Motor neuron (in vitro differentiated cells): ENCODE measurements around the gene COTL1. TPM values are rescaled to one million over a fixed set of nuclear protein-coding genes. Genes with fewer than 3 reads are reported as not detected.
A peak's percentile ranks its signal among the peaks of the same experiment; 100 is the strongest.

Source experiments
- ATAC-seq, 8 experiments: fragments of 200-7000 bp; cut with Tn5 transposase; replicated peaks in 6 of 8; 2 replicates each; pipeline ENCODE4 v1.8.0; 2021; ENCODE audit warnings: mild to moderate bottlenecking in 8 of 8, moderate library complexity in 8 of 8
- H3K27ac ChIP-seq, 2 donors: fragments of 250-450 bp; sonication (Bioruptor Pico); 2 replicates each; pipeline ENCODE4 v1.9.0; 2021; ENCODE audit warnings: antibody characterized with exemption in 2 of 2, mild to moderate bottlenecking in 2 of 2, moderate library complexity in 1 of 2
- H3K4me1 ChIP-seq, 2 donors: fragments of 250-450 bp; sonication (Bioruptor Pico); replicated peaks in 1 of 2; 2 replicates each; pipeline ENCODE4 v1.6.1; 2021; ENCODE audit warnings: antibody characterized with exemption in 2 of 2, mild to moderate bottlenecking in 2 of 2, moderate library complexity in 1 of 2
- H3K4me3 ChIP-seq, 5 donors: fragments of 250-450 bp; sonication (Bioruptor Pico); 2 replicates each; pipeline ENCODE4 v1.9.0; 2021; ENCODE audit warnings: antibody characterized with exemption in 5 of 5, mild to moderate bottlenecking in 5 of 5, moderate library complexity in 4 of 5
- WGBS, 10 experiments: fragments of 450-650 bp; shearing (Covaris generic); methylation state at CpG; one replicate each; pipeline ENCODE4 v1.0.0; 2022; 5-methylcytosine and 5-hydroxymethylcytosine counted together
- in situ Hi-C, 9 experiments: fragments of 400-800 bp; cut with MboI; loops; one replicate each; pipeline ENCODE4 v1.15.0; 2021; ENCODE audit warnings: low sequenced_read_pairs in 9 of 9, low pct_unique_long_range_greater_than_20kb in 2 of 9; ENCODE audit not compliant: unreplicated experiment in 9 of 9
- total RNA-seq, 8 experiments: library from RNA; unstranded; fragments of 300-600 nt; gene quantifications; 2 replicates each; pipeline versions ENCODE4 v1.2.3 to v1.2.4, GENCODE V29; 2022

The COTL1 gene
- total RNA-seq, 8 experiments from 2014 or later, result 9.3 to 710 (median 111) TPM

DNA sequence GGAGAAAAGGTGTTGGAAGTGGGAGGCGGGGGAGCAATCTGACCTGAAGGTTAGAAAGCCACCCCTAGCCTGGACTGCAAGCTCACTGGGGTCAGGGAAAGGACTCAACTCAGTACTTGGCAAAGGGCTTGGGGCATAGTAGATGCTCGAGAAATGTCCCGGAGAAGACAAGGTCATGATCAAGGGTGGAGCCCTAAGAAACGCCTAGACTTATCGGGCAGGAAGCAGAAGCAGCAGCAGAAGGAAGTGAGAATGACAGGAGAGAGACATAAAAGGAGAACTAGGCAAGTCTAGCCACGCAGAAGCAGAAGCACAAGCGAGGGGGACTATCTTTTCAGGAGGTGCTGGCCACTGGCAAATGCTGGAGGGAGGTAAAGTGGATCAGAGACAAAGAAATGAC lies 10.2 kb downstream of the COTL1 start:
- ATAC-seq, result no peak
- Histone ChIP-seq H3K4me3 (no peak overlapping the region), H3K27ac (no peak overlapping the region), H3K4me1 (peaks cover 32 to 34% of the 10 kb centered on the region in 2 donors)
- WGBS, 10 experiments, result 81 to 100% (median 95%) methylated on average over 3 to 7 of the region's 7 CpGs; no CpG with 5 or more reads in 1 of the 10 experiments
- in situ Hi-C loops, result loop anchor here in 6 of 9 experiments (25.0 kb wide), 1 partner anchor 95 kb away; the partner anchor contains the start of gene MEAK7 (in 6 of the 6)

DNA sequence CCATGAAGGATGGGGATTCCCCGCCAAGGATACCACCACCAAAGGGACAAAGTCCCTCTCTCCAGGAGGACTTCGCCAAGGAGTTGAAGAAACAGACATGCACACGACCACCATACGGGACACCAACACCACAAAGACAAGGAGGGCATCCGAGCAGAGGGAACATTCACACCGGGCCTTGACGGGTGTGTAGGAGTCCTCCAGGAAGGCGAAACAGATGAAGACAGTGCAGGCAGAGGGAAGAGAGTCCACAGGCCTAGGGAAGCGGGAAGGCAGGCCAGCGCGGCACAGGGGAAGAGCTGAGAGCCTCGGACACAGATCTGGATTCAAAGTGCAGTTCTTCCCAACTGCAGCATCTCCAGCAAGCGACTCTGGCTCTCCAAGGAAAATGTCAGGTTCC lies 10.8 kb downstream of the COTL1 start:
- ATAC-seq, result no peak
- 86 to 100% (median 100%) methylated on average over 1 to 2 of the region's 13 CpGs; no CpG with 5 or more reads in 4 of the 10 experiments for WGBS, 10 experiments
- no peak overlapping the region for H3K27ac ChIP-seq
- H3K4me1 ChIP-seq, result peaks cover 33 to 37% of the 10 kb centered on the region in 2 donors
- no peak overlapping the region for H3K4me3 ChIP-seq
- in situ Hi-C loops, result loop anchor here in 6 of 9 experiments (25.0 kb wide), 1 partner anchor 95 kb away; the partner anchor contains the start of gene MEAK7 (in 6 of the 6)

DNA sequence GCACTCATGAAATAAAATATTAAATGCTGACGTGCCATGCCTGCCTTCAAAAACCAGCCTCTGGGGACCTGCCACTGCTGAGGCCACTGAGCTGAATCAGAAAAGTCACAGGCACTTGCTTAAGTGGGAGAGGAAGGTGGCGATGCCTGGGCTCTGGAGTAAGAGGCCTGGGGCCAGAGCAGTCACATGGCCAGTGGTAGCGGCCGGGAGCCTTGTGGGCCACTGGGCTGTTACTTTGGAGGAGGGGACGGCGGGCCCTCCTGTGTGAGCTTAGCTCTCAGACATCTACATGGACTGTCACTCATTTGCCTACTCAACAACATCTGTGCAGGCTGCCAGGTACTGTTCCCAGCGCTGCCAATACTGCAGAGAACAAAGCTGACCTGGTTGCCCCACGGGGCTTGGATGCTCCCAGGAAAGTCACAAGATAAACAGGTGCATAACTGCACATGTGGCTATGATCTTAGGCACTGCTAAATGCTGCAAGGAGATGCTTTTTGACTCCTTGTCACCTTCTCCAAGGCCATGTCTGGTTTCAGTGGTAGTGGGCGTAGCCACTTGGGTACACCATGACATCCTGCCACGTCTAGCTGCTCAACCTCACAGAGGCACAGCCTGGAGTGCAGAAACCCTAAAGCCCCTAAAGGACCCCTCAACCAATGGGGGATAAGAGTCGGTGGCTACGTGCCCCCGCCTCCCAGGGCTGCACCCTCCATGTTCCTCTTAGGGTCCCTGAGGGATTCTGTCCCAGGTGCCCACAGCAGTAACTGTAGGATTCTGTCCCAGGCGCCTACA lies 11.6 kb downstream of the COTL1 start:
- Histone ChIP-seq H3K27ac (peak overlapping the region in 1 of 2 donors; percentile 20), H3K4me3 (no peak overlapping the region), H3K4me1 (peaks cover 35 to 40% of the 10 kb centered on the region in 2 donors)
- ATAC-seq, result no peak
- in situ Hi-C loops, result loop anchor here in 6 of 9 experiments (25.0 kb wide), 1 partner anchor 94 kb away; the partner anchor contains the start of gene MEAK7 (in 6 of the 6)
- WGBS, 10 experiments, result 80 to 100% (median 86%) methylated on average over 1 to 5 of the region's 14 CpGs; no CpG with 5 or more reads in 3 of the 10 experiments

DNA sequence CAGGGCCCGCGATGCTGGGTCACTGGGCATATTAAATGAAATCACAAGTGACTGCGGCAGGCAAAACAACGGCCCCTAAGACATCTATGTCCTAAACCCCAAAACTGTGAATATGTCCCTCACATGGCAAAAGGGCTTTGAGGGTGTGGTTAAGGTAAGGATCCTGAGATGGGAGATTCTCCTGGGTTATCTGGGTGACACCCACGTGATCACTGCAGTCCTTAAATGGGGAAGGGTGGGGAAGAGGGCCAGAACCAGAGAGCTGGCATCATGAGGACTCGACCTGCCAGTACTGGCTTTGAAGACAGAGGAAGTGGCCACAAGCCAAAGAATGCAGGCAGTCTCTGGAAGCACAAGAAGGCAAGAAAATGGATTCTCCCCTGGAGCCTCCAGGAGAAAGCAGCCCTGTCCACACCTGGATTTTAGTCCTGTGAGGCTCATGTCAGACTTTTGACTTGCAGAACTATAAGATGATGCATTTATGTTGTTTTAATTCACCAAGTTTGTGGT lies 12.5 kb downstream of the COTL1 start:
- no peak for ATAC-seq
- H3K27ac ChIP-seq, result peak overlapping the region; percentile 71 to 79
- H3K4me3 ChIP-seq, result no peak overlapping the region
- WGBS, 10 experiments, result 40 to 100% (median 85%) methylated on average over 1 to 3 of the region's 6 CpGs; no CpG with 5 or more reads in 4 of the 10 experiments
- peaks cover 43 to 47% of the 10 kb centered on the region in 2 donors for H3K4me1 ChIP-seq
- in situ Hi-C loops, result loop anchor here in 6 of 9 experiments (25.0 kb wide), 1 partner anchor 93 kb away; the partner anchor contains the start of gene MEAK7 (in 6 of the 6)

DNA sequence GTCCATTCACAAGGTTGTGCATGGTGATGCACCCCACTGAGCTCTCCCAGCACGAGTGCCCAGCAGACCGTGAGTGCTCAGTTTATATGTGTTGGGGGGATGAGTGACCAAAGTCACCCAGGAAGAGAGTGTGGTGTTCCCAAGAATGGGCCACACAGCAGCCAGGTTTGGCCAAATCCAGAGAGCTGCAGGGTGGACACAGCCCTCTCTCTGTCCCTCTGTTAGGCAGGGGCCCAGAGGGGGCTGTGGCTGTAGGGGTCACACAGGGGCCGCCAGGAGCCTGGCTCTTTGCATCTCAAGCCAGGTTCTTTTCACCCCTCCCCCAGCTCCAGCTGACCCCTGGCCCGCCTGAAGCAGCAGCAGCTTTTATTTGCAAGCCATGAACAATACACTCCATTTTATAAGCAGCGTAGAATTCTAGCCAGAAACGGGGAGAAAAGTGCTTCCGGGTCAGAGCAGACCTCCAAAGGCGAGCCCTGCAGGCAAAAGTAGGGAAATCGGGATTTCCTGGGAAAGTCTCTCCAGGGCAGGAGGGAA lies 13.3 kb downstream of the COTL1 start:
- Histone ChIP-seq H3K27ac (peak overlapping the region; percentile 71 to 79), H3K4me1 (peaks cover 52 to 54% of the 10 kb centered on the region in 2 donors), H3K4me3 (no peak overlapping the region)
- in situ Hi-C loops, result loop anchor here in 6 of 9 experiments (25.0 kb wide), 1 partner anchor 92 kb away; the partner anchor contains the start of gene MEAK7 (in 6 of the 6)
- peak in 4 of 8 experiments; percentile 4 to 12 (median 10) for ATAC-seq
- 0 to 6% methylated on average over 3 to 6 of the region's 9 CpGs; no CpG with 5 or more reads in 8 of the 10 experiments for WGBS, 10 experiments

DNA sequence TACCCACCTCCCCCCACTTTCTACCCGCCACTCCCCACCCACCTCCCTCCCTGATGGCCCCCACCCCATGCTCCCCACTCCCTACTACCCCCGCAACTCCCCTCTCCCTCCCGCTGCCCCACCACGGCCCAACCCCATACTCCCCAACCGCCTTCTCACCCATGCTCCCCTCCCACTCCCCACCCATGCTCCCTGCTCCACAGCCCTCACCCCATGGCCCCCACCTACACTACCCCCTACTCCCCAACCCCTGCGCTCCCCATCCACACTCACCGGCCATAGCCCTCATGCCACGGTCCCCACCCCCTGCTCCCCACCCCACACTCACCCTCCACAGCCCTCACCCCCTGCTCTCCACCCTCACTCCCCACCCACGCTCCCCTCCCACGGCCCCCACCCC lies 13.9 kb downstream of the COTL1 start:
- Histone ChIP-seq H3K27ac (peak overlapping the region; percentile 74 to 75), H3K4me3 (no peak overlapping the region), H3K4me1 (peaks cover 56 to 58% of the 10 kb centered on the region in 2 donors)
- no peak for ATAC-seq
- WGBS, 10 experiments, result no CpG with 5 or more reads among the region's 10 CpGs
- in situ Hi-C loops, result loop anchor here in 6 of 9 experiments (25.0 kb wide), 1 partner anchor 92 kb away; the partner anchor contains the start of gene MEAK7 (in 6 of the 6)

DNA sequence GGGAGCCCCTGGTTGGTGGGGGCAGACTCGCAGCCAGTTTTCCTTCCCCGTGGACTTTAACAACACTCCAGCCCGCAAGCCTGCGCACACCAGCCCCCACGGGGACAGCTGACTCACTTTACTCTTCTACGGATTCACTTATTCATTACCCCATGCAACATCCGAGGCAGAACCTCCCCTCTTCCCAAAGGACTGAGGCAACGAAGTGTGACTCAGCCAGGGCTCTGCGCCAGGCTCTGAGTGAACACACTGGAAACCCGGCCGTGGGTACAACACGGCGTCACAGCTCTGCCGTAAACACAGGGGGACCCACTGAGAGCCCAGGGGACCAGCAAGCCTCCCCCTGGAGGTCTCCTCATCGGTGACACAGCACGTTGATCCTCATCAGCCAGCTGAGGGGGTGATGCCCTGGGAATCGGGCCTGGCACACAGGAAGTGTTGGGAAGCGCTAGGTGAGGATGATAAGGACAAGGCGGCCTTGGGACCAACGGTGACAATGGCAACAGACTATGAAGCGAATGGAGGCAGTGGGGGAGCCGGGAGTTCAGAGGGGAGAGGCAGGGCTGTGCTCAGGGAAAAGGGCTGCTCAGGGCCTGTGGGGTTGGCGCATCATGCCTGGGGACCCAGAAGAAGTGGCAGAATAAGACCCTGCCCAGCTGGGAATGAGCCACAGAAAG lies 14.6 kb downstream of the COTL1 start:
- in situ Hi-C loops, result loop anchor here in 6 of 9 experiments (25.0 kb wide), 1 partner anchor 91 kb away; the partner anchor contains the start of gene MEAK7 (in 6 of the 6)
- 3 to 42% (median 21%) methylated on average over 2 to 6 of the region's 23 CpGs; no CpG with 5 or more reads in 6 of the 10 experiments for WGBS, 10 experiments
- ATAC-seq, result peak; percentile 43 to 91 (median 73)
- Histone ChIP-seq H3K4me1 (peaks cover 61 to 64% of the 10 kb centered on the region in 2 donors), H3K4me3 (no peak overlapping the region), H3K27ac (peak overlapping the region; percentile 74 to 75)

DNA sequence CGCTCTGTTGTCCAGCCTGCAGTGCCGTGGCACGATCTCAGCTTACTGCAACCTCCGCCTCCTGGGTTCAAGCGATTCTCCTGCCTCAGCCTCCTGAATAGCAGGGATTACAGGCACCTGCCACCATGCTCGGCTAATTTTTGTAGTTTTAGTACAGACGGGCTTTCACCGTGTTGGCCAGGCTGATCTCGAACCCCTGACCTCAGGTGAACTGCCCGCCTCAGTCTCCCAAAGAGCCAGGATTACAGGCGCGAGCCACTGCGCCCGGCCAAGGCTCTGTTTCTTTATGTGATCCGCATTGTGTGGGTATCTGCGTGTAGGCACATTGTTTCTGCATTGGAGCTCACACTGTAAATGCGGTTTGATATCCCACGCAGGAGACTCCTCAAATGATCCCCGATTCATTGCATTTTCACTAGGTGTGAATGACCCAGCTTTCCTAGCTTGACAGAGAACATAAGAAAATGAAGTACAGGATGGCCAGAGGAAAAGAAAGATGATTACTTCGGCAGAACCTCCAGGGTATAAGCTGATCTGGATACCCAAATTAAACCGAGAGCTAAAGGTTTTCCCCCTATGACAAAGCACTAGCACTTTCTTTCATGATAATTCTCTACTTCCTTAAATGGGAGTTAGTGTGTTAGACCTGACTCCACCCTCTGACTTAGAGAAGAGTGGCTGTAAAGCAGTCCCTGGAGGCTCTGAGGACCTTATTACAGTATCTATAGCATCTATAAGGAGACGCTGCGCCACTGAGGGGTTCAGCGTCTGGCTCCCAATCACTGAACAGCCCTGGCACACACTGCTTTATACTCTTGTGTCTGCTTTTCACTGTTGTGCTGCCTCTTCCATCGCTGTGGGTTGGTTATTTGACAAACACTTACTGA lies 17.3 kb downstream of the COTL1 start:
- peak in 3 of 8 experiments; percentile 8 to 47 (median 14) for ATAC-seq
- WGBS, 10 experiments, result 0 to 96% (median 61%) methylated on average over 1 to 16 of the region's 25 CpGs
- Histone ChIP-seq H3K27ac (peak overlapping the region; percentile 0 to 59), H3K4me1 (peaks cover 73 to 78% of the 10 kb centered on the region in 2 donors), H3K4me3 (no peak overlapping the region)
- in situ Hi-C loops, result loop anchor here in 6 of 9 experiments (25.0 kb wide), 1 partner anchor 88 kb away; the partner anchor contains the start of gene MEAK7 (in 6 of the 6)

DNA sequence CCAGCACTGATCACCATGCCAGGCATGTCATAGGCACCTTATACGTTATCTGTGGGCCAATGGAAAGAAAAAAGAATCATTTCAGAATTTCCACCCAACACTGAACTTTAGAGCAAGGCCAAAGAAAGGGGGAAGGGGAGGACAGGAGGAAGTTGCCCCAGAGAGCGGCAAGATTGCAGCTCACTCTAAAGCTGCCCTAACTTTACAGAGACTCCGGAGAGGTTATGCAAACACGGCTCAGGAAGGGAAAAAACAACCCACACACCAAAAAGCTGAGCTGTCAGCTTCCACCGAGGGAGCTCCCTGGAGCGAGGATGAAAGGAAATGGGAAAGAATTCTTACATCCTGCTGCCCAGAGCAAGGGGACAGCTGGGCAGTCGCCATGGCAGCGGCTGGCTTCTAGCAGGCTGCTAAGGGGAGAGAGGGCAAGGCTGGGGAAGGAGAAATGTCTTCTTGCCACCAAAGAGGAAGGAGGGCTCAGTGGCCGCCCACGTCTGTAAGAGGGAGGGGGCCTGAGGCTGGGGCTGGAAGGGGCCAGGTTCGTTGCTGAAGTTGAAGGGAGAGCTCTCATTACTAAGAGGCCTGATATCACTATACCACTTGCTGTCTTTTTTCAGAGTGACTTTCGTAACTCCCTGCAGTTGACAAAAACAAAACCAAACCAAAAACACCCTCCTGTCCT lies 18.2 kb downstream of the COTL1 start:
- in situ Hi-C loops, result loop anchor here in 6 of 9 experiments (25.0 kb wide), 1 partner anchor 87 kb away; the partner anchor contains the start of gene MEAK7 (in 6 of the 6)
- peak; percentile 2 to 77 (median 44) for ATAC-seq
- Histone ChIP-seq H3K27ac (peak overlapping the region; percentile 53 to 59), H3K4me1 (peaks cover 73 to 80% of the 10 kb centered on the region in 2 donors), H3K4me3 (peak overlapping the region in 1 of 5 donors; percentile 1)
- 0 to 100% (median 8%) methylated on average over 1 to 8 of the region's 12 CpGs for WGBS, 10 experiments

DNA sequence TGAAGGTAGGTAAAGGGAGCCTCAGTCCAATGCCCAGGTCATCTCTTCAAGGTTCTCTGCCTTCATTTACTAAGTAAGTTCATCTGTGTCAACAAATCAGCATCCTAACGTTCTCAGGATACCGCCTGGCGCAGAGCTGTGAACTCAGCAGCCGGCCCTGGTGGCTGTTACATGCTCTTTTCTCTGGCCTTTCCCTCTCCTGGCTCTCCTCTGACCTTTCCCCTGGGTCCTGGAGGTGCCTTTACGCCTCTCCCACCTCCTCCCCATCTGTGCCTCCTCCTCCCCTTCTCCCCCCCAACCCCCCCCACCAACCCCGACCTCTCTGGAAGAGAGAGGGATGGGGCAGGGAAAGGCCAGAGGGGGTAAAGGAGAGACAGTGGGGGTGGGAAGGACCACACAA lies 19.5 kb downstream of the COTL1 start:
- no peak overlapping the region for H3K4me3 ChIP-seq
- H3K4me1 ChIP-seq, result peaks cover 75 to 82% of the 10 kb centered on the region in 2 donors
- H3K27ac ChIP-seq, result peak overlapping the region; percentile 6 to 57
- in situ Hi-C loops, result no loop called here
- 60% methylated on average over 1 of the region's 6 CpGs; no CpG with 5 or more reads in 9 of the 10 experiments for WGBS, 10 experiments
- no peak for ATAC-seq

DNA sequence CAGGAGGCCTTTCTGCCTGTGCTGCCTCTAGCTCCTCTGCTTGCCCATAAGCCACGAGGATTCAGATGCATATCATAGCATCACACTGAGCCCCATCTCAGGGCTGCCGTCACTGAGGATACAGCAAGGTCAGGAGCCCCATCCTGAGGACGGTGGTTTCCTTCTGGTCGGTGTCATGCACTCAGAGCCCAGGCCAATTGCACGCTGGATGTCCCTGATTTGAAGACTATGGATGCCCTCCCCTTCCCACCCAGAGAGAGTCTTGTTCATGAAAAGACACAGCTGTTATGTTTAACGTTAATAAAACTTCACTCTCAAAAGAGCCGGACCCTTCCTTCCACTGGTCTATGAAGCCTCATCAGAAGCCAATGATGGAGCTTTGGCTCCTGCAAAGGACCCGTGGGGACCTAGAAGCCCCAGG lies 19.9 kb downstream of the COTL1 start:
- ATAC-seq, result no peak
- Histone ChIP-seq H3K4me3 (no peak overlapping the region), H3K4me1 (peaks cover 75 to 79% of the 10 kb centered on the region in 2 donors), H3K27ac (peak overlapping the region; percentile 6 to 57)
- WGBS, 10 experiments, result 0 to 80% (median 23%) methylated on average over 1 to 6 of the region's 8 CpGs; no CpG with 5 or more reads in 5 of the 10 experiments
- in situ Hi-C loops, result no loop called here
